HCT116 (cell line): ENCODE results near the gene ACADS. TPM values are rescaled to one million over a fixed set of nuclear protein-coding genes. Genes with fewer than 3 reads are reported as not detected.

ENCODE experiments used
- ATAC-seq: fragments of 200-7000 bp; cut with Tn5 transposase; 2 replicates; pipeline ENCODE4 v1.9.1; 2020; ENCODE audit warnings: mild to moderate bottlenecking, moderate library complexity
- BruUV-seq: library from RNA; stranded (reverse); fragments of 400-500 nt; replicated peaks from 2 replicates; lab custom pipeline; 2021; lab: Mats Ljungman, UMichigan
- CTCF ChIA-PET: fragments of 300-600 bp; sonication (Branson Sonifier 250); formaldehyde crosslinking; loops from one replicate; lab custom pipeline; 2021; ENCODE audit warnings: antibody characterized with exemption; lab: Charles Lee
- POLR2A ChIA-PET: fragments of 300-600, 350-600 bp; sonication (Branson Sonifier 250); formaldehyde crosslinking; loops from one replicate; lab custom pipeline; 2021; ENCODE audit warnings: antibody characterized with exemption; lab: Charles Lee
- RAD21 ChIA-PET, 2 experiments: fragments of 300-600 bp; sonication (Branson Sonifier 250); formaldehyde crosslinking; loops; one replicate each; lab custom pipeline; 2023; ENCODE audit warnings: low total read pairs in 2 of 2; ENCODE audit not compliant: uncharacterized antibody in 2 of 2, unreplicated experiment in 2 of 2, low non-redundant PET in 1 of 2; lab: Charles Lee
- DNase-seq: peaks from one replicate; pipeline ENCODE4 v3.0.0-alpha.2; 2010; ENCODE audit warnings: low read depth, low spot score
- H2AFZ ChIP-seq: fragments of 200-600 bp; shearing (Covaris generic), sonication (generic); 2 replicates; pipeline ENCODE4 v1.6.1; 2017; ENCODE audit warnings: low read depth, mixed run types, mixed read lengths, antibody characterized with exemption, low read length; ENCODE audit not compliant: poor library complexity, severe bottlenecking
- H3K27ac ChIP-seq: 2 replicates; pipeline ENCODE4 v1.5.1; 2012; ENCODE audit warnings: low read depth, low read length
- H3K27me3 ChIP-seq: fragments of 200-600 bp; sonication (generic); 2 replicates; pipeline ENCODE4 v1.6.1; 2016; ENCODE audit warnings: mixed run types, low read length, mixed read lengths; ENCODE audit not compliant: insufficient read depth
- H3K36me3 ChIP-seq, 2 experiments: fragments of 200-500 bp in 1 of 2; fragments of 200-600 bp in 1 of 2; sonication (Bioruptor generic) in 1 of 2; sonication (generic) in 1 of 2; 2 replicates each; pipeline versions ENCODE4 v1.5.1 to v1.6.1; 2014 to 2016; ENCODE audit warnings: low read length in 2 of 2, inconsistent platforms in 1 of 2, mixed read lengths in 1 of 2, mixed run types in 1 of 2; ENCODE audit not compliant: insufficient read depth in 2 of 2, control insufficient read depth in 1 of 2
- H3K4me1 ChIP-seq, 2 experiments: fragments of 200-600 bp in 1 of 2; sonication (generic) in 1 of 2; 2 replicates each; pipeline versions ENCODE4 v1.5.1 to v1.6.1; 2012 to 2017; ENCODE audit warnings: low read length in 2 of 2, inconsistent platforms in 1 of 2, mild to moderate bottlenecking in 1 of 2, mixed read lengths in 1 of 2, mixed run types in 1 of 2, moderate library complexity in 1 of 2; ENCODE audit not compliant: insufficient read depth in 2 of 2, control insufficient read depth in 1 of 2
- H3K4me2 ChIP-seq: fragments of 200-600 bp; sonication (generic); 2 replicates; pipeline ENCODE4 v1.6.1; 2017; ENCODE audit warnings: mixed run types, low read length, mixed read lengths
- H3K4me3 ChIP-seq, 2 experiments: fragments of 200-600 bp in 1 of 2; sonication (generic) in 1 of 2; replicated peaks in 1 of 2; 2 replicates each; pipeline ENCODE4 v1.5.1; 2011 to 2016; ENCODE audit warnings: low read length in 2 of 2, control low read depth in 1 of 2, low read depth in 1 of 2, mild to moderate bottlenecking in 1 of 2, mixed read lengths in 1 of 2, mixed run types in 1 of 2
- H3K79me2 ChIP-seq: fragments of 200-600 bp; sonication (generic); 2 replicates; pipeline ENCODE4 v1.6.1; 2017; ENCODE audit warnings: mild to moderate bottlenecking, mixed run types, low read length, moderate library complexity, mixed read lengths; ENCODE audit not compliant: insufficient read depth
- H3K9ac ChIP-seq: fragments of 200-600 bp; sonication (generic); 2 replicates; pipeline ENCODE4 v1.6.1; 2016; ENCODE audit warnings: low read length, mixed read lengths
- H3K9me2 ChIP-seq: fragments of 200-600 bp; sonication (generic), shearing (Covaris generic); 2 replicates; pipeline ENCODE4 v1.6.1; 2017; ENCODE audit warnings: mixed run types, mild to moderate bottlenecking, moderate library complexity; ENCODE audit not compliant: insufficient read depth
- H3K9me3 ChIP-seq, 2 experiments: fragments of 200-500 bp in 1 of 2; fragments of 200-600 bp in 1 of 2; sonication (Bioruptor generic) in 1 of 2; sonication (generic) in 1 of 2; 2 replicates each; pipeline ENCODE4 v1.6.1; 2014 to 2017; ENCODE audit warnings: low read length in 2 of 2, mixed read lengths in 2 of 2, inconsistent platforms in 1 of 2, low read depth in 1 of 2, mild to moderate bottlenecking in 1 of 2, mixed run types in 1 of 2, moderate library complexity in 1 of 2; ENCODE audit not compliant: control insufficient read depth in 1 of 2, insufficient read depth in 1 of 2
- H4K20me1 ChIP-seq: fragments of 200-600 bp; sonication (generic), shearing (Covaris generic); 2 replicates; pipeline ENCODE4 v1.6.1; 2017; ENCODE audit warnings: mixed run types, mild to moderate bottlenecking, moderate library complexity; ENCODE audit not compliant: insufficient read depth
- CBX3 ChIP-seq: IDR thresholded peaks from 2 replicates; pipeline ENCODE4 v1.6.1; 2012; ENCODE audit warnings: low read depth
- CEBPB ChIP-seq: IDR thresholded peaks from 2 replicates; pipeline ENCODE4 v1.6.1; 2012; ENCODE audit warnings: low read depth
- EGR1 ChIP-seq: IDR thresholded peaks from 2 replicates; pipeline ENCODE4 v1.6.1; 2012; ENCODE audit warnings: low read depth
- EZH2phosphoT487 ChIP-seq: fragments of 200-600 bp; IDR thresholded peaks from 2 replicates; pipeline ENCODE4 v1.6.1; 2018; ENCODE audit warnings: antibody characterized with exemption, borderline replicate concordance
- JUND ChIP-seq: IDR thresholded peaks from 2 replicates; pipeline ENCODE4 v1.6.1; 2012
- POLR2A ChIP-seq: IDR thresholded peaks from 2 replicates; pipeline ENCODE4 v1.7.0; 2011; ENCODE audit warnings: borderline replicate concordance; ENCODE audit not compliant: insufficient read depth, insufficient read length; ENCODE audit errors: extremely low read depth
- RAD21 ChIP-seq: IDR thresholded peaks from 2 replicates; pipeline ENCODE4 v1.6.1; 2012; ENCODE audit warnings: low read depth, mild to moderate bottlenecking
- SIN3A ChIP-seq: IDR thresholded peaks from 2 replicates; pipeline ENCODE4 v1.6.1; 2012; ENCODE audit warnings: low read depth
- SP1 ChIP-seq: IDR thresholded peaks from 2 replicates; pipeline ENCODE4 v1.6.1; 2012; ENCODE audit warnings: low read depth
- ZBTB33 ChIP-seq: IDR thresholded peaks from 2 replicates; pipeline ENCODE4 v1.6.1; 2011; ENCODE audit warnings: mild to moderate bottlenecking, low read length, moderate library complexity; ENCODE audit not compliant: insufficient replicate concordance; ENCODE audit errors: extremely low read depth
- intact Hi-C: fragments of 100-400 bp; cut with micrococcal nuclease; formaldehyde crosslinking; loops from 2 replicates; pipeline ENCODE4 v1.10.0; 2022
- total RNA-seq: library from RNA; stranded (reverse); gene quantifications from one replicate; pipeline ENCODE4 v1.2.1, GENCODE V29; 2021; ENCODE audit not compliant: unreplicated experiment
- TF ChIP-seq, protein P1 (sequence below): IDR thresholded peaks from 2 replicates; pipeline ENCODE4 v1.6.1; 2012
- TF ChIP-seq, protein P2 (sequence below): IDR thresholded peaks from 2 replicates; pipeline ENCODE4 v1.6.1; 2012

ACADS gene
- total RNA-seq, 1 experiment from 2014 or later: 21.4 TPM

GRCh38 chr12:120734210-120734609, 8.6 kb downstream of the ACADS start:
- H3K79me2 ChIP-seq: no peaks in the 10 kb centered on the region
- RAD21 ChIA-PET: no interaction called here
- no peak for DNase-seq
- no peaks in the 10 kb centered on the region for H4K20me1 ChIP-seq
- no peak for TF ChIP-seq CEBPB
- no peak for TF ChIP-seq SP1
- TF ChIP-seq, protein P1, sequence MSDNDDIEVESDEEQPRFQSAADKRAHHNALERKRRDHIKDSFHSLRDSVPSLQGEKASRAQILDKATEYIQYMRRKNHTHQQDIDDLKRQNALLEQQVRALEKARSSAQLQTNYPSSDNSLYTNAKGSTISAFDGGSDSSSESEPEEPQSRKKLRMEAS: no peak
- TF ChIP-seq CBX3: no peak
- TF ChIP-seq EGR1: no peak
- no peak for TF ChIP-seq RAD21
- TF ChIP-seq, protein P2, sequence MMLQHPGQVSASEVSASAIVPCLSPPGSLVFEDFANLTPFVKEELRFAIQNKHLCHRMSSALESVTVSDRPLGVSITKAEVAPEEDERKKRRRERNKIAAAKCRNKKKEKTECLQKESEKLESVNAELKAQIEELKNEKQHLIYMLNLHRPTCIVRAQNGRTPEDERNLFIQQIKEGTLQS: no peak
- TF ChIP-seq POLR2A: no peak
- no peak for TF ChIP-seq SIN3A
- no peak for TF ChIP-seq JUND
- TF ChIP-seq EZH2phosphoT487: no peak
- TF ChIP-seq ZBTB33: no peak
- TF ChIP-seq, all 23 proteins: peak for 0
- no peak overlapping the region for H2AFZ ChIP-seq
- no peaks in the 10 kb centered on the region for H3K9me2 ChIP-seq
- ATAC-seq: no peak
- no TSS peak for BruUV-seq
- no peak overlapping the region for H3K4me3 ChIP-seq
- intact Hi-C loops: no loop called here
- H3K27ac ChIP-seq: no peak overlapping the region
- ChIA-PET CTCF (no interaction called here), POLR2A (no interaction called here)
- peaks cover 0 to 4% of the 10 kb centered on the region in 2 experiments; a peak in 2 of 4 replicates for H3K36me3 ChIP-seq
- no peak overlapping the region for H3K4me2 ChIP-seq
- H3K9ac ChIP-seq: no peak overlapping the region
- H3K9me3 ChIP-seq: no peaks in the 10 kb centered on the region
- H3K27me3 ChIP-seq: no peaks in the 10 kb centered on the region
- no peaks in the 10 kb centered on the region for H3K4me1 ChIP-seq
